WERI-Rb-1 (cell line): ENCODE data around the gene NHLRC2.

Experiments used
- DNase-seq: peaks from one replicate; pipeline ENCODE4 v3.0.0-alpha.2; 2020
- H3K27ac ChIP-seq: fragments of 250-450 bp; sonication (Bioruptor Pico); 2 replicates; pipeline ENCODE4 v1.5.1; 2020; ENCODE audit warnings: mild to moderate bottlenecking, moderate library complexity
- H3K27me3 ChIP-seq: fragments of 250-450 bp; sonication (Bioruptor Pico); 2 replicates; pipeline ENCODE4 v1.5.1; 2021; ENCODE audit warnings: mild to moderate bottlenecking, low read depth, moderate library complexity; ENCODE audit not compliant: insufficient read depth, severe bottlenecking
- H3K36me3 ChIP-seq: fragments of 250-450 bp; sonication (Bioruptor Pico); 2 replicates; pipeline ENCODE4 v1.5.1; 2020; ENCODE audit warnings: mild to moderate bottlenecking, moderate library complexity
- H3K4me3 ChIP-seq: 2 replicates; pipeline ENCODE4 v1.5.1; 2011; ENCODE audit warnings: low read depth, mild to moderate bottlenecking, control low read depth, low read length
- H3K9me3 ChIP-seq: fragments of 250-450 bp; sonication (Bioruptor Pico); 2 replicates; pipeline ENCODE4 v1.5.1; 2021; ENCODE audit warnings: mild to moderate bottlenecking, moderate library complexity; ENCODE audit not compliant: severe bottlenecking
- TF ChIP-seq, protein P1 (sequence below): IDR thresholded peaks from 2 replicates; pipeline ENCODE4 v1.5.1; 2011; ENCODE audit warnings: low read depth, mild to moderate bottlenecking, control low read depth, inconsistent platforms, low read length

The NHLRC2 gene

DNA sequence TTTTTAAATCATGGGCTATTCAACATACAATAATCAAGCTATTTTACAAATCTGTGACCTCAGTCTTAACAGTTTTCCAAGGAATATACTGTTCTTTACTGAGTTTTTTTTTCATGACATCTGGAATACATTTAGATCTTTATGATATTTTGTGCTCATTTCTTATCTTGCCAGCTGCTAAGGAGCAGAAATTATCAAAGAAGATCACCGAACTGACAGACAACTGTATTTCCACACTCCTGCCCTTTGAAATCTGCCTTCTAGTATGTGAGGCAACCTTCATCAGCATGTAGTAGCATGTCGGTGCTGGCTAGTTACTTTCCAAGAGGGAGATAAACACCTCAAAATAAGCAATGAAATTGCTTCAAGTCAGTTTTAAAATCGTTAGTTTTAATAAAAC is 66.4 kb downstream of the NHLRC2 start:
- no peaks in the 10 kb centered on the region for H3K27me3 ChIP-seq
- no peak overlapping the region for H3K4me3 ChIP-seq

DNA sequence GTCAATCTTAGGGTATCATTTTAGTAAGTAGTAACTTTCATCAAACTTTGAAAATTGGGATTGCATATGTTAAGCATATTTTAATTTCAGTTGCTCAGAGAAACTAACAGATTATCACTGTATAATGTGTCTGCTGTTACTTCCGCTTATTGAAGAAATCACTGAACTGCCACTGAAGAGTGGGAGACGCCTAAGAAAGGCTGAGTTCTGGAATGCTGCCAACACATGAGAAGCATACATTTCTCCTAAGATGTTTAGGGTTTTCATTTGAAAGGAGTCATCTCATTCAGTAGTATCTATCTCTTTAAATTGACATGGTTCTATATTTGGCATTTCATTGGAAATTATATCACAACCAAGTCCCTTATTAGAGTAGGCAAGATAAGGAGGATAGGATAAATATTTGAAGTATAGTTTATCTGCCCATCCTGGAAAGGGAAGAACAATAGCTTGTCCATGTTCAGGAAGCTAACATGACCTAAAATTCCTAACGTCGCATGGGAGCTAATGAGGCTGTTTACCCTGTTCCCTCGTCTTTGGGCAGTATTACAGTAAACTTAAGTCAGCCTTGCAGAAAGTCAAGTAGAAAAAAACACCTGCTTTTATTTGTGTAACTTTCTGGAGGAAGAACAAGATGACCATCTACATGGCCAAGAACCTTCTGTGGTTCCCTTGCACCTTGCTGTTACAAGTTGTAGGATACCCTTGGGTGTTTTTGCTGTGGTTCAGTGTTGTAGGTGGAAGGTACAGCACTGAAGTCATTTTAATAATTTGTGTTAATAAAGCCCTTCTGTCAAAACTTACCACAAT is 67.3 kb downstream of the NHLRC2 start:
- no peak overlapping the region for H3K27ac ChIP-seq
- H3K27me3 ChIP-seq: no peaks in the 10 kb centered on the region
- no peak overlapping the region for H3K4me3 ChIP-seq
- H3K36me3 ChIP-seq: no peaks in the 10 kb centered on the region
- TF ChIP-seq, protein P1, sequence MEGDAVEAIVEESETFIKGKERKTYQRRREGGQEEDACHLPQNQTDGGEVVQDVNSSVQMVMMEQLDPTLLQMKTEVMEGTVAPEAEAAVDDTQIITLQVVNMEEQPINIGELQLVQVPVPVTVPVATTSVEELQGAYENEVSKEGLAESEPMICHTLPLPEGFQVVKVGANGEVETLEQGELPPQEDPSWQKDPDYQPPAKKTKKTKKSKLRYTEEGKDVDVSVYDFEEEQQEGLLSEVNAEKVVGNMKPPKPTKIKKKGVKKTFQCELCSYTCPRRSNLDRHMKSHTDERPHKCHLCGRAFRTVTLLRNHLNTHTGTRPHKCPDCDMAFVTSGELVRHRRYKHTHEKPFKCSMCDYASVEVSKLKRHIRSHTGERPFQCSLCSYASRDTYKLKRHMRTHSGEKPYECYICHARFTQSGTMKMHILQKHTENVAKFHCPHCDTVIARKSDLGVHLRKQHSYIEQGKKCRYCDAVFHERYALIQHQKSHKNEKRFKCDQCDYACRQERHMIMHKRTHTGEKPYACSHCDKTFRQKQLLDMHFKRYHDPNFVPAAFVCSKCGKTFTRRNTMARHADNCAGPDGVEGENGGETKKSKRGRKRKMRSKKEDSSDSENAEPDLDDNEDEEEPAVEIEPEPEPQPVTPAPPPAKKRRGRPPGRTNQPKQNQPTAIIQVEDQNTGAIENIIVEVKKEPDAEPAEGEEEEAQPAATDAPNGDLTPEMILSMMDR: no peak
- DNase-seq: no peak
- peaks cover 4% of the 10 kb centered on the region for H3K9me3 ChIP-seq

More for the DNA sequence above, 66.4 kb downstream of the NHLRC2 start:
- TF ChIP-seq, protein P1: no peak
- Histone ChIP-seq H3K27ac (no peak overlapping the region), H3K36me3 (no peaks in the 10 kb centered on the region), H3K9me3 (peaks cover 4% of the 10 kb centered on the region)
- DNase-seq: no peak

DNA sequence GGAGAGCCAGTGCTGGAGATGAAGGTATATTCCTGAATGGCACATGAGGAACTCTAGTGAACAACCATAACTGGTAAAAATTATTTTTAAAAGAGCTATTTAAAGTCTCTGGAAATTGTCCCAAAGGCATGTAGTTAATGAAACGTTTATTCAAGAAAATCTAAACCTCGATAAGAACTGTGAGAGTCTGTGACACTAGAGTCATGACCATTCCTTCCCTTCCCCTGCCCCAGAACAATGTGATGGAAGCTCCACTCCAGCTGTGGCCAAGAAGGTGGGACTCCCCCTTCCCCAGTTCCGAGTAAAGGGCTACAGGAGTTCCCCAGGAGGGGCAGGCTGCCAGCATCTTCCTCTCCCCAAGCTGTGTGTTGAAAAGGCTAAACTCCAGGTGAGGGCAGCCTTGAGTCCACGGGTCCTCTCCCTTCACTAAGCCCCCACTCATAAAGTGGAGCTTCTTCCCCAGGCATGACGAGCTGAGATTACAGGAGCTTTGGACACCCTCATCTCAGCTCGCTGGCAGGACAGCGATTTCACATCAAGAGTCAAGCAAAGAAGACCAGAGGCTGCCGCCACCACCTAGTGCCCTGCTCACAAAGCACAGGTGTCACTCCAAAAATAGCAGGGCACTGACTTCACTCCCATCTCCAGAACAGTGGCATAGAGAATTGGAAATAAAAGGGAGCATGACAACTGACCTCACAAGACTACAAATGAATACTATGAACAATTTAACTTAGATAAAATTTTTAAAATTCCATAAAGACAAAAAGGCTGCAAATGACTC is 68.5 kb downstream of the NHLRC2 start:
- Histone ChIP-seq H3K27ac (no peak overlapping the region), H3K4me3 (no peak overlapping the region), H3K36me3 (no peaks in the 10 kb centered on the region), H3K27me3 (no peaks in the 10 kb centered on the region), H3K9me3 (peaks cover 4% of the 10 kb centered on the region)
- DNase-seq: peak; percentile 49
- TF ChIP-seq, protein P1: peak; percentile 59

DNA sequence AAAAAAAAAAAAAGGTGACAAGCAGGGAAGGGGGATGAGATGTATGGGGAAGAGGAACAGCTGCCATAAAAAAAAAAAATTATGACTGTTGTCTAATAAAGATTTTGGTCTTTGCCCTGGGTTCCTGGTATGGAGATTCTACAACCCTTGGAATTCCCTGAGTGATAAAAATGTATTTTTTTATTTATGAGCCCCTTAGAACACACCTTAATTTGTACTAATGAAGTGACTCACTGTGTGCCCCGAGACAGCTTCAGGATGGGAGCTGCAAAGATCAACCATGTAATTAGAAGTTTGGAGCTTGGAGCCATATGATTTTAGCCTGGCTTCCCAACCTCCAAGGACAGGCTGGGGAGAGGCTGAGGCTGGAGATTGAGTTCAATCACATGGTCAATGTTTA is 69.7 kb downstream of the NHLRC2 start:
- Histone ChIP-seq H3K4me3 (no peak overlapping the region), H3K27me3 (no peaks in the 10 kb centered on the region), H3K36me3 (no peaks in the 10 kb centered on the region), H3K27ac (no peak overlapping the region), H3K9me3 (peaks cover 4% of the 10 kb centered on the region)
- no peak for DNase-seq
- TF ChIP-seq, protein P1: no peak

DNA sequence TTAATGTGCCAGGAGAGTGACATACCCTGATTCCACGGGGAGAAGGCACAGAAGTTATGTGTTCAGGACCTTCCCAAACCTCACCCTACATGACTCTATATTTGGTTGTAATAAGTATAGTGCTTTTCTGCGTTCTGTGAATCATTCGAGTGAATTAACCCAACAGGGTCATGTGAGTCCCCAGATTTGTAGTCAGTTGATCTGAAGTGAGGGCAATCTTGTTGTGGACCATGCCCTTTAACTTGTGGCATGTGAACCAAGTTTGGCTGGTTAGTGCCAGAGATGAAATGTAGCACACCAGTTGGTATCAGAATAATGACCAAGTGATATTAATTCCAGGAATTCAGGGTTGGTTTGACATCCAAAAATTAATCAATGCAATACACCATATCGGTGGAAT is 70.2 kb downstream of the NHLRC2 start:
- no peak overlapping the region for H3K4me3 ChIP-seq
- TF ChIP-seq, protein P1: no peak
- no peaks in the 10 kb centered on the region for H3K36me3 ChIP-seq
- no peak for DNase-seq
- H3K27me3 ChIP-seq: no peaks in the 10 kb centered on the region
- H3K27ac ChIP-seq: no peak overlapping the region
- H3K9me3 ChIP-seq: peaks cover 4% of the 10 kb centered on the region
